BE2C (cell line): ENCODE measurements around the gene PDE3A.
A peak's percentile ranks its signal among the peaks of the same experiment; 100 is the strongest.

ENCODE experiments used
- DNase-seq: peaks from one replicate; pipeline ENCODE4 v3.0.0-alpha.2; 2020
- H3K27me3 ChIP-seq: fragments of 250-450 bp; sonication (Bioruptor Pico); 2 replicates; pipeline ENCODE4 v1.5.1; 2020; ENCODE audit warnings: mild to moderate bottlenecking
- H3K36me3 ChIP-seq: fragments of 250-450 bp; sonication (Bioruptor Pico); 2 replicates; pipeline ENCODE4 v1.5.1; 2020; ENCODE audit warnings: mild to moderate bottlenecking
- H3K4me1 ChIP-seq: fragments of 250-450 bp; sonication (Bioruptor Pico); 2 replicates; pipeline ENCODE4 v1.5.1; 2020
- H3K4me3 ChIP-seq: 2 replicates; pipeline ENCODE4 v1.5.1; 2011; ENCODE audit warnings: low read depth, low read length
- H3K9me3 ChIP-seq: fragments of 250-450 bp; sonication (Bioruptor Pico); 2 replicates; pipeline ENCODE4 v1.5.1; 2020
- TF ChIP-seq, protein P1 (sequence below): IDR thresholded peaks from 2 replicates; pipeline ENCODE4 v1.5.1; 2012; ENCODE audit warnings: mild to moderate bottlenecking, low read depth, low read length

The PDE3A gene

DNA sequence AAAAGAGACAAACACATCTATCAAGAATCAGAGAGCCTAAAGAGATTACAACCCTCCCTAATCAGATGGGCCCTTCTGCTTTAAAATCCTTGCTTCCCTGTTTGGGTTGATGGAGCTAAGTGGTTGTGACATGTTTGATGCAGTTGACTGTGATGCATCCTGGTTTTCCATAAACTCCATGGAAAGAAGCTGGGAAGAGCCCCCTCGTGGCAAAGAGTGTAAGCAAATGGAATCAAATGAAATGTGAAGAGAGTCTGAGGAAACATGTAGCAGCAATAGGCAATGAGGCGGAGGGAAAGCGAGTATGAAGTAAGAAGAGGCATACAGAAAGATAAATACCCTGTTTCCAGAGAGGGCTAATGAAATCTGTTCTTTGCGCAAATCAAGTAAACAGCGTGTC, 256.4 kb downstream of the PDE3A start:
- peak; percentile 61 for DNase-seq
- no peaks in the 10 kb centered on the region for H3K27me3 ChIP-seq

DNA sequence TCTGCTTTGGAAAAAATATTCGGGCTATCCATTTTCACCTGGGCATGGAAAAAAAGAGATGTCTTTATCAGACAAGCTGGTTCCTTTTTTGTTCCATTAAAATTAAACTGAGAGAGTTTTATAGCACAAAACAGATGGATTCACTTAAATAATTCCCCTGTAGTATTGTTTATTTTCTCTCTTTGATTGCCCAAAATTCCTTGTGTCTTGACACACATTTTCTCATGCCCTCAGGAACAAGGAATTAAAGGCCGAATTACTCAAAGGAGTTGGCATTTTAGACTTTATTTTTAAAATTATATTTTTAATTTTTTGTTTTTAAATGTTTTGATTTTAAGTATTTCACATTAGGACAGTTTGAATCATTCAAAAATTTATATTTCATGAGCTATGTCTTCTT, 257.2 kb downstream of the PDE3A start:
- Histone ChIP-seq H3K4me1 (no peaks in the 10 kb centered on the region), H3K9me3 (no peaks in the 10 kb centered on the region), H3K36me3 (no peaks in the 10 kb centered on the region), H3K4me3 (no peak overlapping the region), H3K27me3 (no peaks in the 10 kb centered on the region)
- no peak for DNase-seq
- TF ChIP-seq, protein P1, sequence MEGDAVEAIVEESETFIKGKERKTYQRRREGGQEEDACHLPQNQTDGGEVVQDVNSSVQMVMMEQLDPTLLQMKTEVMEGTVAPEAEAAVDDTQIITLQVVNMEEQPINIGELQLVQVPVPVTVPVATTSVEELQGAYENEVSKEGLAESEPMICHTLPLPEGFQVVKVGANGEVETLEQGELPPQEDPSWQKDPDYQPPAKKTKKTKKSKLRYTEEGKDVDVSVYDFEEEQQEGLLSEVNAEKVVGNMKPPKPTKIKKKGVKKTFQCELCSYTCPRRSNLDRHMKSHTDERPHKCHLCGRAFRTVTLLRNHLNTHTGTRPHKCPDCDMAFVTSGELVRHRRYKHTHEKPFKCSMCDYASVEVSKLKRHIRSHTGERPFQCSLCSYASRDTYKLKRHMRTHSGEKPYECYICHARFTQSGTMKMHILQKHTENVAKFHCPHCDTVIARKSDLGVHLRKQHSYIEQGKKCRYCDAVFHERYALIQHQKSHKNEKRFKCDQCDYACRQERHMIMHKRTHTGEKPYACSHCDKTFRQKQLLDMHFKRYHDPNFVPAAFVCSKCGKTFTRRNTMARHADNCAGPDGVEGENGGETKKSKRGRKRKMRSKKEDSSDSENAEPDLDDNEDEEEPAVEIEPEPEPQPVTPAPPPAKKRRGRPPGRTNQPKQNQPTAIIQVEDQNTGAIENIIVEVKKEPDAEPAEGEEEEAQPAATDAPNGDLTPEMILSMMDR, result no peak

More for the DNA sequence above, 256.4 kb downstream of the PDE3A start:
- Histone ChIP-seq H3K4me3 (no peak overlapping the region), H3K4me1 (peaks cover 2% of the 10 kb centered on the region; the same call in 1 of the 2 replicates), H3K36me3 (no peaks in the 10 kb centered on the region), H3K9me3 (no peaks in the 10 kb centered on the region)
- TF ChIP-seq, protein P1, result peak; percentile 88

DNA sequence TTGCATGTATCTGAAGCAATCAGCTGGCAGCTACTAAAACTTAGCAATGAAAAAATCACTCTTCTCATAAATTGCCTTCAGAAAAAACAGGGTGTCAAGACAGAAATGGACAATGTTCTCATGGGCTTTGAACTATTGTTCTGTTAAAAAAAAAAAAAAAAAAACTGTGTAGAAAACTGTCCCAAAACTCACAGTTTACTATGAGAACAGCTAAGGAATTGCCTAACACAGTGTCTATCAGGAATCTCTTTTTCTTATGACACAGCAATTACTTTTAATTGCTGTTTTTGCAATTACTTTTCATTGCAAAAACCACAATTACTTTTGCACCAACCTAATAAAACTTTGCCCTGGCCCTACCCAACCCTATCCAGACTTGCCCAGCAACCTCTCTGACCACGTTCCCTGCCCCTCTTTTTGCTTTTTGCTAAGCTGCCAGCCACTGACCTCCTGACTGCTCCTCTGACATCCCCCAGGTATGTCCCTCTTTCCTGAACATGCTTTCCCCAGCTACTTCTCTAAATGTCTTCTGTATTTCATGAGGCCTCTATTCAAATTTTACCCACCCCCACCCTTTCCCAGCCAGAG, 258.8 kb downstream of the PDE3A start:
- no peak for DNase-seq
- Histone ChIP-seq H3K27me3 (no peaks in the 10 kb centered on the region), H3K9me3 (no peaks in the 10 kb centered on the region), H3K4me1 (no peaks in the 10 kb centered on the region), H3K4me3 (no peak overlapping the region), H3K36me3 (no peaks in the 10 kb centered on the region)
- TF ChIP-seq, protein P1, result no peak

DNA sequence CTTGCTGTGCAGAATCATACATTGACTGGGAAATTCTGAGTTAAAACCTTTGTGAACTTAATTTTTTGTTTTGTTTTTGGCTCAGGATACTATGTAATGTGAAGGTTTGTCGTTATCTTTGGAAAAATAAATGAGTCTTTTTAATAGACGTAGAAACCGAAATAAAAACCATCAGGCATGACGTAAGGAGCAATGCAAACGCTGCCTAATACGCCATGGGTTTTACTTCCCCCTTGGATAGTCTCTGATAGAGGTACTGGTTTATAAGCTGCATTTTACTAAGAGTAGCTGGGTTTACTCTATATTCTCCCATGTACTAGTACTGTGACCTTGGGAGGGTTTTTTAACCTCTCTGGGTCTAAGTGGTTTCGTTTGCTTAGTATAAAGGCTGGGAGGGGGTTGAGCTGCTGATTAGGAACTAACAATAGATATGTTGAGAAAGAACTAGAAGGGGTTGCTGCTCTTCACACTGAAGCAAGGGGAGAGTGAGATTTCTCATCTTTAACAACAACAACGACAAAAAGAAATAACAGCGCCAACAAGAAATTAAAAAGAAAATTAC, 260.0 kb downstream of the PDE3A start:
- Histone ChIP-seq H3K27me3 (no peaks in the 10 kb centered on the region), H3K9me3 (no peaks in the 10 kb centered on the region), H3K4me1 (no peaks in the 10 kb centered on the region), H3K36me3 (no peaks in the 10 kb centered on the region), H3K4me3 (no peak overlapping the region)
- TF ChIP-seq, protein P1, result no peak
- DNase-seq, result no peak

DNA sequence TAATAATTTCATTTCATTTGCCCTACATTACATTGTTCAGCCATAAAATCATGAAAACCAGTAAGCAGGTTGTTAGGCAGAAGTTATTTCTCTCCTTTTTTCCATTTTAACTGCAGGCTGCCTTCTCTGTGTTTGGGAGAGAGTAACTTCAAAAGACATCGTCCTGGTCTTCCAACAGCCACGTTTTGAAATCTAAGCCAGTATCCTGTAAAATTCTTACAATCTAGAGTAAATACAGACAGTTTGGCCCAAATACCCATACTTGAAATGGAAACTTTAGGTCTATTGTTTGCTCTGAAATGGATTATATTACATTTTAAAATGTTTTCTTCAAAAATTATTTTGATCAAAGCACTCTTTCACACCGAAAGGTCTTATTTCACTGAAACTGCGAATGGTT, 260.7 kb downstream of the PDE3A start:
- Histone ChIP-seq H3K4me3 (no peak overlapping the region), H3K27me3 (no peaks in the 10 kb centered on the region), H3K36me3 (no peaks in the 10 kb centered on the region), H3K9me3 (no peaks in the 10 kb centered on the region), H3K4me1 (no peaks in the 10 kb centered on the region)
- no peak for DNase-seq
- TF ChIP-seq, protein P1, result no peak

DNA sequence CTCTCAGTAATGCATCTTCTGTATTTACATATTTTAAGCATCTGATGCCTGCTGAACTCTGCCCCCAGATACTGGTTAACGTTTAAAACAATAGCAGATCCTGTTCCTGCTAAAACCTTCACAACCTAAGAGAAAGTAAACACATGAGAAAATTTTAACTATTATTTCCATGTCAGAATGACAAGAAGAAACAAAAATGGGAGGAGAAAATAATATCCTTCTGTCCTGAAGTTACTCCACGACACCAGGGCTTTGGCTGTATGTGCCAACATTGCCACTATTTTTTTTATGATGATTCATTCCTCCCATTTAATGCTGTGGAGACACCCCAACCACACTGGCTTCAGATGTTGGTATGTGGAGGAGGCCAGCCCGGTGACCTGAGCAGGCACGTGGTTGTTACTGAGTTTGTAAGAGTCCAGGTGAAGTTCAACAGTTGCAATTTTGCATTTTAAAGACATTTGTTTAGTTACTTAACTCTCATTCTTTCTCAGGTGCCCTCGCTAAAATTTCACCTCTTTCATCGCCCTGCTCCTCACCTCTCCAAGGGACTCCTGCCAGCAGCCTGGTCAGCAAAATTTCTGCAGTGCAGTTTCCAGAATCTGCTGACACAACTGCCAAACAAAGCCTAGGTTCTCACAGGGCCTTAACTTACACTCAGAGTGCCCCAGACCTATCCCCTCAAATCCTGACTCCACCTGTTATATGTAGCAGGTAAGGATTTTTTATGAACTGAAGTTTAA, 261.2 kb downstream of the PDE3A start:
- H3K36me3 ChIP-seq, result no peaks in the 10 kb centered on the region
- no peaks in the 10 kb centered on the region for H3K27me3 ChIP-seq
- H3K4me1 ChIP-seq, result no peaks in the 10 kb centered on the region
- no peaks in the 10 kb centered on the region for H3K9me3 ChIP-seq
- DNase-seq, result no peak
- H3K4me3 ChIP-seq, result no peak overlapping the region
- TF ChIP-seq, protein P1, result no peak
